Dendritic cell treated with granulocyte-macrophage colony-stimulating factor and Interleukin-4, amounts not matched to agents 40 ng/mL and 50 ng/mL, for 4 days (primary cell): ENCODE results near the gene TTC28.
"Not testable (repeated sequence)": the region's sequence is repeated elsewhere in the genome, so short reads cannot be mapped to it uniquely, and the experiment has no call there.

Experiments
- H3K27ac Mint-ChIP-seq: one replicate; pipeline ENCODE4 v1.8.0; 2022; ENCODE audit warnings: mild to moderate bottlenecking, mixed read lengths
- H3K27me3 Mint-ChIP-seq: one replicate; pipeline ENCODE4 v1.8.0; 2022; ENCODE audit warnings: mild to moderate bottlenecking, mixed read lengths
- H3K36me3 Mint-ChIP-seq: one replicate; pipeline ENCODE4 v1.8.0; 2022; ENCODE audit warnings: low read depth, mixed read lengths
- H3K4me1 Mint-ChIP-seq: one replicate; pipeline ENCODE4 v1.8.0; 2022; ENCODE audit warnings: low read depth, mixed read lengths
- H3K4me3 Mint-ChIP-seq: one replicate; pipeline ENCODE4 v1.8.0; 2022; ENCODE audit warnings: mild to moderate bottlenecking, moderate library complexity, mixed read lengths
- H3K9me3 Mint-ChIP-seq: one replicate; pipeline ENCODE4 v1.8.0; 2022; ENCODE audit warnings: mixed read lengths
- intact Hi-C: fragments of 100-400 bp; cut with micrococcal nuclease; formaldehyde crosslinking; loops from one replicate; pipeline ENCODE4 v1.15.0; 2022

Gene TTC28

DNA sequence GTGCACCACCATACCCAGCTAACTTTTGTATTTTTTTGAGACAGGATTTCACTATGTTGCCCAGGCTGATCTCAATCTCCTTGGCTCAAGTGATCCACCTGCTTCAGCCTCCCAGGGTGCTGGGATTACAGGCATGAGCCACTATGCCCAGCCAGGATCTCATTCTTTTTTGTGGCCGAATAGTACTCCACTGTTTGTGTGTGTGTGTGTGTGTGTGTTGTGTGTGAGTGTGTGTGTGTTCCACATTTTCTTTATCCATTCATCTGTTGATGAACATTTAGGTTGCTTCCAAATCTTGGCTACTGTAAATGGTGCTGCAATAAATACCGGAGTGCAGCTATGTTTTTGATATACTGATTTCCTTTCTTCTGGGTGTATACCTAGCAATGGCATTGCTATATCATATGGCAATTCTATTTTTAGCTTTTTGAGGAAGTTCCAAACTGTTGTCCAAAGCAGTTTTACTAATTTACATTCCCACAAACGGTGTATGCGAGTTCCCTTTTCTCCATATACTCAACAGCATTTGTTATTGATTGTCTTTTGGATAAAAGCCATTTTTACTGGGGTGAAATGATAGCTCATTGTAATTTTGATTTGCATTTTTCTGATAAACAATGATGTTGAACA, 105.4 kb downstream of the TTC28 start:
- intact Hi-C loops = no loop called here
- H3K36me3 Mint-ChIP-seq = no peaks in the 10 kb centered on the region
- no peaks in the 10 kb centered on the region for H3K27me3 Mint-ChIP-seq
- no peaks in the 10 kb centered on the region for H3K9me3 Mint-ChIP-seq
- peaks cover 26% of the 10 kb centered on the region for H3K4me1 Mint-ChIP-seq
- no peak overlapping the region for H3K4me3 Mint-ChIP-seq
- H3K27ac Mint-ChIP-seq = no peak overlapping the region

- no peak overlapping the region for H3K27ac Mint-ChIP-seq
- no peaks in the 10 kb centered on the region for H3K9me3 Mint-ChIP-seq
- intact Hi-C loops = no loop called here
- H3K4me1 Mint-ChIP-seq = peaks cover 21% of the 10 kb centered on the region
- no peaks in the 10 kb centered on the region for H3K36me3 Mint-ChIP-seq
- no peak overlapping the region for H3K4me3 Mint-ChIP-seq
- no peaks in the 10 kb centered on the region for H3K27me3 Mint-ChIP-seq
These were observed 108.8 kb downstream of the TTC28 start for GRCh38 chr22:28570696-28571373.

GRCh38 chr22:28568974-28569373, 110.7 kb downstream of the TTC28 start:
- H3K4me3 Mint-ChIP-seq, intact Hi-C loops, H3K36me3 Mint-ChIP-seq, H3K27ac Mint-ChIP-seq, H3K27me3 Mint-ChIP-seq, H3K9me3 Mint-ChIP-seq, H3K4me1 Mint-ChIP-seq: not testable (repeated sequence)

- intact Hi-C loops = no loop called here
- Mint-ChIP-seq H3K4me3 (no peak overlapping the region), H3K4me1 (no peaks in the 10 kb centered on the region), H3K27ac (no peak overlapping the region), H3K9me3 (no peaks in the 10 kb centered on the region), H3K27me3 (no peaks in the 10 kb centered on the region), H3K36me3 (no peaks in the 10 kb centered on the region)
These were observed 111.5 kb downstream of the TTC28 start for GRCh38 chr22:28568099-28568498.

DNA sequence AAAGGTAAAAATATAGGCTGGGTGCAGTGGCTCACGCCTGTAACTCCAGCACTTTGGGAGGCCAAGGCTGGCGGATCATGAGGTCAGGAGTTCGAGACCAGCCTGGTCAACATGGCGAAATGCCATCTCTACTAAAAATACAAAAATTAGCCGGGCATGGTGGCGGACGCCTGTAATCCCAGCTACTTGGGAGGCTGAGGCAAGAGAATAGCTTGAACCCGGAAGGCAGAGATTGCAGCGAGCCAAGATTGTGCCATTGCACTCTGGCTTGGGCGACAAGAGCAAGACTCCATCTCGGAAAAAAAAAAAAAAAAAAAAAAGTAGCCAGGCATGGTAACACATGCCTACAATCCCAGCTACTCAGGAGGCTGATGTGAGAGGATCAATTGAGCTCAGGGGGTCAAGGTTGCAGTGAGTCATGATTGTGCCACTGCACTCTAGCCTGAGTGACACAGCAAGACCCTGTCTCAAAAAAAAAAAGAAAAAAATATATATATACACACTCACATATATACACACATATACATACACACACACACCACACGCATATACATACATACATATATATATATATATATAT, 112.6 kb downstream of the TTC28 start:
- H3K27me3 Mint-ChIP-seq, H3K27ac Mint-ChIP-seq, H3K36me3 Mint-ChIP-seq, H3K4me1 Mint-ChIP-seq, H3K4me3 Mint-ChIP-seq, H3K9me3 Mint-ChIP-seq, intact Hi-C loops: not testable (repeated sequence)

GRCh38 chr22:28563636-28564035, 116.0 kb downstream of the TTC28 start:
- Mint-ChIP-seq H3K9me3 (no peaks in the 10 kb centered on the region), H3K36me3 (no peaks in the 10 kb centered on the region), H3K27me3 (no peaks in the 10 kb centered on the region), H3K4me3 (no peak overlapping the region), H3K27ac (no peak overlapping the region), H3K4me1 (peaks cover 6% of the 10 kb centered on the region)
- intact Hi-C loops = no loop called here

DNA sequence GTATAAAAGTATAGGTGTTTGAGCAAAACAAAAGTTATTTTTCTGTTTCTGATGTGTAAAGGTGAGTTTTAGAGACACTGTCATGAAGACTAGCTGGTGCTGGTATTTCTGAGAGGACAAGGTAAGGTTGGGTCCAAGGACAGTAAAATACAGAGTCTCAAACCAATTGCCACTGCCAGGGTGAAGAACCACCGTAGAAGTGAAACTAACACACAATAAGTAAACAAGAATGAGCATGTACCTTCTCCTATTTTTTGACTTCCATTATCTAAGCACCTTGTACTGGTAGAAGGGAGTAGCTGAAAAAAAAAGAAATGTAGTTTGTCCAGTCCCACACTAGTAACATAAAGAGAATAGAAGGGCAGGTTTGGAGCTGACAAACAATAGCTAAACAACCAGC, 117.3 kb downstream of the TTC28 start:
- Mint-ChIP-seq H3K27ac (no peak overlapping the region), H3K27me3 (no peaks in the 10 kb centered on the region), H3K9me3 (no peaks in the 10 kb centered on the region), H3K36me3 (no peaks in the 10 kb centered on the region), H3K4me1 (peaks cover 6% of the 10 kb centered on the region), H3K4me3 (no peak overlapping the region)
- intact Hi-C loops = no loop called here

- H3K27ac Mint-ChIP-seq, H3K36me3 Mint-ChIP-seq, H3K27me3 Mint-ChIP-seq, intact Hi-C loops, H3K4me1 Mint-ChIP-seq, H3K9me3 Mint-ChIP-seq, H3K4me3 Mint-ChIP-seq: not testable (repeated sequence)
These were observed 118.9 kb downstream of the TTC28 start for GRCh38 chr22:28560743-28561101.

- intact Hi-C loops = no loop called here
- H3K27me3 Mint-ChIP-seq = no peaks in the 10 kb centered on the region
- H3K4me1 Mint-ChIP-seq = peaks cover 6% of the 10 kb centered on the region
- H3K9me3 Mint-ChIP-seq = no peaks in the 10 kb centered on the region
- H3K4me3 Mint-ChIP-seq = no peak overlapping the region
- H3K36me3 Mint-ChIP-seq = no peaks in the 10 kb centered on the region
- no peak overlapping the region for H3K27ac Mint-ChIP-seq
These were observed 119.4 kb downstream of the TTC28 start for GRCh38 chr22:28560046-28560742.

DNA sequence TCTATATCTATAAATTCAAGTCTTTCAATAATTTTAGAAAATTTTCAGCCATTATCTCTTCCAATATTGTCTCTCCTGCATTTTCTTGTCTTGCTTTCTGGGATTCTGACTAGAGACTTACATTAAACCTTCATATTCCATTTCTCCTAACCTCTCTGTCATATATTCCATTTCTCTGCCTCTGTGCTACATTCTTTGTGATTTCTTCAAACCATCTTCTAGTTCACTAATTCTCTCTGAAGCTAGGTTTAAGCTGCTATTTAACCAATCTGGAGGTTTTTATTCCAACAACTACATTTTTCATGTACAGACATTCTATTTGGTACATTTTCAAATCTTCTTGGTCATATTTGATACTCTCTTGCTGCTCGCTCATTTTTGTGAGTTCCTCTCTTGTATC, 122.5 kb downstream of the TTC28 start:
- Mint-ChIP-seq H3K27me3 (no peaks in the 10 kb centered on the region), H3K4me3 (no peak overlapping the region), H3K27ac (no peak overlapping the region), H3K36me3 (no peaks in the 10 kb centered on the region), H3K4me1 (peaks cover 6% of the 10 kb centered on the region), H3K9me3 (no peaks in the 10 kb centered on the region)
- intact Hi-C loops = no loop called here

GRCh38 chr22:28553108-28553866, 126.4 kb downstream of the TTC28 start:
- H3K4me3 Mint-ChIP-seq, H3K36me3 Mint-ChIP-seq, H3K27ac Mint-ChIP-seq, H3K4me1 Mint-ChIP-seq, intact Hi-C loops, H3K27me3 Mint-ChIP-seq, H3K9me3 Mint-ChIP-seq: not testable (repeated sequence)

DNA sequence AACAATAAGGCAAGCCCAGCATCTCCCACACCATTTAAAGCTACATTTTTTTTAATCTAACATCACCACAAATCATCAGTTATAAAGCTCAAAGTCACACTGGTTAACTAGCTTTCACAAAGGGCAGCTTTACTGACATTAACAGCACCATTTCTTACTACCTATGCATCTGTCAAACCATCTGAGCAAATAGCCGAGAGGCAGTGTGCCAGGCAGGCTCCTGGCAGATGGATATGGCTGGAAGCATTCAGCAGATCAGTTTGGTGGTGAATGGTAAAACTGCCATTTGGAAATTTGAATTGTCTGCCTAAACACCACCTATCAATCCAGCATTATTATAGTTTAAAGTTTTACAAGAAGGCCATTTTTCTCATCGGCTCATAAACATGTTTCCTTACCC, 131.2 kb downstream of the TTC28 start:
- Mint-ChIP-seq H3K27me3 (no peaks in the 10 kb centered on the region), H3K36me3 (no peaks in the 10 kb centered on the region), H3K9me3 (peaks cover 2% of the 10 kb centered on the region), H3K4me3 (no peak overlapping the region), H3K27ac (no peak overlapping the region), H3K4me1 (no peaks in the 10 kb centered on the region)
- intact Hi-C loops = no loop called here

DNA sequence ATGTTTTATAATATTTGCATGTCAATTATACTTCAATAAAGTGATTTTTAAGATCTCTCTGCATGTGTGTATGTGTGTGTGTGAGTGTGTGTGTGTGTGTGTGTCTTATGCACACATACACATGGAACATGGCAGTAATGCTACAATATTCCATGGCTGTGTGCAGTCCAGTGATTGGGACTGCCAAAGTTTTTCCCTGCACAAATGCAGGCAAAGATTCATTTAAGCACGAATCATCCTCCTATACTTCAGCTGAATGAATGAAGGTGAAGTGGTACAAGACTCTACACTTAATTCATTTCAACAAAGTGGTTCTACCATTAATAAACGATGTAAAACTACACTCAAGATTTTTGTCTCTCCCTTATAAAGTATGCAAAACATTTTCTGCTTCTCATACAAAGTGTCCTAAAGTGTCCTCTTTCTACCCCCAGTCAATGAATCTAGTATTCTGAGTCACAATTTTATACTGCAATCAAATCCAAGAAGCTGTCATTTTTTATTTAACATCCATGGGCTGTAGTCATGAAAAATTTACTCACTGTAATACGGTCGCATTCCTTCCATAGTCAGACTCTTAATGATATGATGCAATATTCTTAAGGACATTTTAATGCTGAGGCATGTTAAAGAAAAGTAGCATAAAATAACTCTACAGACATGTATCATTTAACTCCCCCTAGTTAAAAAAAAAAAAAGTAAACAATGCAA, 132.4 kb downstream of the TTC28 start:
- no peaks in the 10 kb centered on the region for H3K36me3 Mint-ChIP-seq
- peaks cover 13% of the 10 kb centered on the region for H3K9me3 Mint-ChIP-seq
- no peak overlapping the region for H3K27ac Mint-ChIP-seq
- intact Hi-C loops = no loop called here
- no peaks in the 10 kb centered on the region for H3K4me1 Mint-ChIP-seq
- no peak overlapping the region for H3K4me3 Mint-ChIP-seq
- no peaks in the 10 kb centered on the region for H3K27me3 Mint-ChIP-seq
